Measurements from ENCODE around the gene KLF16.

The KLF16 gene

DNA sequence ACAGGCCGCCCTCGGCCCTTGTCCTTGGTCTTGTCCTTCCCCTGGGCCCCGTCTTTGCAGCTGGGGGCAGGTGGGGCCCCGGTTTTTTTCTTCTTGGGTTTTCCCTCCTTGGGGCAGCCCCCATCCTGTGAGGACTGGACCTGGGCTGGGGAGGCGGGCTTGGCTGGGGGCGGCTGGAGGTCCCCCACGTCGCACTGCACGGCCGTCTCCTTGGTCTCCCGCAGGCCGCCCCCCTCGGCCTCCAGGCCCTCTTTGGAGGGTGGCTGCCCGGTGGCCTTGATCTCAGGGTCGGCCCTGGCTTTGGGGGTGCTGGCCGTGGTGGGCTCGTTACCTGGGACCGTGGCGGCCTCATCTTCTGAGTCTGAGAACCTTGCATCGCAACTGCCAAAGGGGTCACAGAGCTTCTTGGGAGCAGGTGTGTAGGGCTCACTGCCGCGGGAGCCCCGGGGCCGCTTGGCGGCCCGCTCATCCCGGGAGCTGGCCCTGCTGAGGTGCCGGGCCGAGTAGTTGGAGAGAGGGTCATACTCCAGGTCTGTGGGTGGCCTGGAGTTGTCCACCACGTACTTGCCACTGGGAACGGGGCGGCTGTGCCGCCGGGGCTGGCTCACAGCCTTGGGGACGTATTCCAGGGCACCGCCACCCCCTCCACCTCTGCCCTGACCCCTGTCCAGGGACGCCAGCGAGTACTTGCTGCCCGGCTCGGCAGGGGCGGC lies 35.7 kb downstream of the KLF16 start:
- TF ChIP-seq, protein P1, sequence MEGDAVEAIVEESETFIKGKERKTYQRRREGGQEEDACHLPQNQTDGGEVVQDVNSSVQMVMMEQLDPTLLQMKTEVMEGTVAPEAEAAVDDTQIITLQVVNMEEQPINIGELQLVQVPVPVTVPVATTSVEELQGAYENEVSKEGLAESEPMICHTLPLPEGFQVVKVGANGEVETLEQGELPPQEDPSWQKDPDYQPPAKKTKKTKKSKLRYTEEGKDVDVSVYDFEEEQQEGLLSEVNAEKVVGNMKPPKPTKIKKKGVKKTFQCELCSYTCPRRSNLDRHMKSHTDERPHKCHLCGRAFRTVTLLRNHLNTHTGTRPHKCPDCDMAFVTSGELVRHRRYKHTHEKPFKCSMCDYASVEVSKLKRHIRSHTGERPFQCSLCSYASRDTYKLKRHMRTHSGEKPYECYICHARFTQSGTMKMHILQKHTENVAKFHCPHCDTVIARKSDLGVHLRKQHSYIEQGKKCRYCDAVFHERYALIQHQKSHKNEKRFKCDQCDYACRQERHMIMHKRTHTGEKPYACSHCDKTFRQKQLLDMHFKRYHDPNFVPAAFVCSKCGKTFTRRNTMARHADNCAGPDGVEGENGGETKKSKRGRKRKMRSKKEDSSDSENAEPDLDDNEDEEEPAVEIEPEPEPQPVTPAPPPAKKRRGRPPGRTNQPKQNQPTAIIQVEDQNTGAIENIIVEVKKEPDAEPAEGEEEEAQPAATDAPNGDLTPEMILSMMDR (IDR thresholded peaks at IDR 0.05; ENCODE audit: low read depth, low read length, missing control alignments) = no peak
- H3K4me3 ChIP-seq (ENCODE audit: low read depth, low read length) = no peak overlapping the region
- no peak for DNase-seq (ENCODE audit: low read depth)

DNA sequence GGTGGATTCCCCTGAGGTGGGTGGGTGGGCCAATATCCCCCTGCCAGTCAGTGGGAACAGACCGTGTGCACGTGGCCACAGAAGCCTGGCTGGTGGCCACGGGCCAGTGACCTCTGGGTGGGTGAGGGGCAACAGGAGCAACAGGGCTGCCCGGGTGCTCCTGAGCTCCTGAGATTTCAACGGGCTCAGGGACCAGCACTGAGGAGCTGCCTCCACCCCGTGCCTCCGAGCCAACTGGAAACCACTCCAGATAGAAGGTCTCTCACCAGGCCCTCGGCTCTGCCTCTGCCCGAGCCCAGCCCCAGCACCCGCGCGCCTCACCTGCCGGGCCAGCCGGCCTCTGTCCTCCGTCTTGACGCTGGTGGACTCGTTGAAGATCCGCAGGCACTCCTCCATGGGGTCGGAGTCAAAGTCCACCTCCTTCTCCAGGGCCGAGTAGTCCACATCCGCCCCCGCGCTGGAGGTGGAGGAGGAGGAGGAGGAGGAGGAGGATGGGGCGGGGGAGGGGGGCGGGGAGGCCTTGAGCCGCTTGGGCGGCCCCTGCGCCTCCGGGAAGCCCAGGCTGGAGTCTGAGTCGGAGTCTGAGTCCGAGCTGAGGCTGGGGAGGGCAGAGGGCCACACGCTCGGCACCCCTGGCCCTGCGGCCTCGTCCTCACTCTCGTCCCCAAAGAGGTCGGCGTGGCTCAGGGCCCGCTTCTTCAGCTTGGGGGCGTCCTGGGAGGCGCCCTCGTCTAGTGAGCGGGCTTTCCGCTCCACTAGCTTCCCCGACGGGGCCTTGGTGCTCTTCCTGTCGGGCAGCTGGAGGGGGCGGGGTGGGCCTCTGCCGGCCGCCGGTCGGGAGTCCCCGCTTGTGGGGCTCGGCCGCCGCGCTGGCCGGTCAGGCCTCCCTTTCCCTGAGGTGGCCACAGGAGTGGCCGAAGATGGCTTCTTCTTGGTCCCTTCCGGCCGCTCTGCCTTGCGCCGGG lies 36.5 kb downstream of the KLF16 start:
- no peak for DNase-seq (ENCODE audit: low read depth)
- no peak overlapping the region for H3K4me3 ChIP-seq (ENCODE audit: low read depth, low read length)
- TF ChIP-seq, protein P1 (IDR thresholded peaks at IDR 0.05; ENCODE audit: low read depth, low read length, missing control alignments) = no peak

DNA sequence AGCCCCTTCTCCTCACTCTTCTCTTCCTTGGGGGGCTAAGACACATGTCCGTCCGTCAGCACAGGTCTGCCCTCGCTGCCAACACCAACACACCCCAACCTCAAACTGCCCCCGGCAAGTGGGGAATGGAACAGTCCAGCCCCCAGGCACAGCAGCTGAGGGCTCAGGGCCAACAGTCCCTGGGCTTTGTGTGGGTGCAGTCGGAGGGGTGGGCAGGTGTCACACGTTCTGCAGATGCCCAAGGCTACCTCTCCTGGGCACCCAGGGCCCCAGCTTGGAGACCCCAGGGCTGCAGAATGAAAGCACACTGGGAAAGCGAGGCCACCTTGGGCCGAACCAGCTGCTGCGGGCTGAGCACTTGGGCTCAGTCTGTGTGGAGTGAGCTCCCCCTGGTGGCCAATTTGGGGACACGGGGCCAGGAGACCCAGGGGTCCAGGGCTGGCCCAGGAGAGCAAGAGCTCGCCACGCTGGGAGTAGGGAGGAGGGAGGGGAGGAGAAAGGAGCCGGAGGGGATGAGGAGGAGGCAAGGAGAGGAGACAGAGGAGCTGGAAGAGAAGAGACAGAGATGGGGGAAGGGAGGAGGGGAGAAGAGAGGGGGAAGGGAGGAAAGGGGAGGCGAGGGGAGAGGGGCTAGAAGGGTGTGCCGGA lies 37.3 kb downstream of the KLF16 start:
- TF ChIP-seq, protein P1 (IDR thresholded peaks at IDR 0.05; ENCODE audit: low read depth, low read length, missing control alignments) = peak; percentile 88
- no peak overlapping the region for H3K4me3 ChIP-seq (ENCODE audit: low read depth, low read length)
- no peak for DNase-seq (ENCODE audit: low read depth)

DNA sequence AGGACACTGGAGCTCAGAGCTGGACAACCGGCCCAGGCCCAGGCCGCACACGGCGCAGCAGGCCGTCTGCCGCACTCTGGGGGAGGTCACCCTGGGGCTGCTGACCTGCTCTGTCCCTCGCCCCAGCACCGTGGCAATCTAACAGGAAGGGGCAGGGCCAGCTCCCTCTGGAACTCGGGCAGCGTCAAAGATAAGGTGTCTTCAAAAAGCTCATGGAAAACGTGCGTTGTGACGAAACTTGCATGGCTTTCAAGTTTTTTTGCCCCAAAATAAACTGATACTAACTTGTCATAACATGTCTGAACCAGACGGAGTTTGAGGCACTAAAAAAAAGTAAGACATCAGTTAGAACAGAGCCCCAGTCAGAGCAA lies 39.1 kb downstream of the KLF16 start:
- no peak overlapping the region for H3K4me3 ChIP-seq (ENCODE audit: low read depth, low read length)
- TF ChIP-seq, protein P1 (IDR thresholded peaks at IDR 0.05; ENCODE audit: low read depth, low read length, missing control alignments) = no peak
- no peak for DNase-seq (ENCODE audit: low read depth)

DNA sequence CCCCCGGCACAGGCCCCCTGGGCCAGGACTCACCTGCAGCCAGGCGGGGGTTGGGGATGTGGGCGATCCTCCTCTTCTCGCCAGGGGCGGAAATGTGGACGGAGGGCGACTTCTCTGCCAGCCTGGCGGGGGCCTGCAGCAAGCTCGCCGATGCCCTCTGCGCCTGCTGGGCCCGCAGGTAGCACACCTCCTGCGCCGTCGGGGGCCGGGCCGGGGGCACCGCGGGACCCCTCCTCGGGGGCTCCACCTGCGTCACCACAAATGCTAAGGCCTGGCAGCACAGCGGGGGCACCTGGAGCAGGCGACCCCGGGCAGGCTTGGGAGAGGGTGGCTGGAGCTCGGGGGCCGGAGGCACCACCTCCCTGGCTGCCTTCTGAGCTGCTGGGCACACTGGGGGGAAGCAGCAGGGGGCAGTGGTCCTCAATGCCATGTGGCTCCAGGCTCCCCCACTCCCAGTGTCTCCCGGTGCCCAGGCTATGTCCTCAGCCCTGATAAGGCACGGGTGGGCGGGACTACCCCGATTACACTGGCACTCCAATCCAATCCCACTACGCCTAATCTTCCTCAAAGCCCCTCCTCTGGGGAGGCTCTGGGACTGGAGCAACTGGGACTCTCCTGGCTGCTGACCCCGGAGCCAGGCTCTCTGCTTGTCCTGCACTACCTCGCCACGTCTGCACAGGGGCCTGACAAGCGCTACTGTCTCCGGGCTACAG lies 39.7 kb downstream of the KLF16 start:
- TF ChIP-seq, protein P1 (IDR thresholded peaks at IDR 0.05; ENCODE audit: low read depth, low read length, missing control alignments) = no peak
- no peak for DNase-seq (ENCODE audit: low read depth)
- no peak overlapping the region for H3K4me3 ChIP-seq (ENCODE audit: low read depth, low read length)

DNA sequence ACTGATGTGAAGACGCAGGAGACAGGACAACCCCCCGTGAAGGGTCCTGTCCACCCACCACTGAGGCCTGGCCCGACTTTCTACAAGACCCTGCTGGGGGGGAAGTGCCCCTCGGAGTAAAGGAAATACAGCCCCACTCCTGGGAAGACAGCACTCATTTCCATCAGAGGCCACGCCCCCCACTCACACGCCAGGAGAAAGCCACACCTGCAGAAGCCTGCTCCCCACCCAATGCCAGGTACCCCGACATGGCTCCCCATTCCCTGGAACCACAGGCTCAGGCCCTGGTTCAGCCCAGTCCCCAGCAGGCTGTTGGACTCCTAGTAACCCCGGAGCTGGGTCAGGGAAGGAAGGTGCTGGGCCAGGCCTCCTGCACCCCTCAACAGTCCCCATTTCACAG lies 40.4 kb downstream of the KLF16 start:
- DNase-seq (ENCODE audit: low read depth) = no peak
- TF ChIP-seq, protein P1 (IDR thresholded peaks at IDR 0.05; ENCODE audit: low read depth, low read length, missing control alignments) = no peak
- no peak overlapping the region for H3K4me3 ChIP-seq (ENCODE audit: low read depth, low read length)
